Stimulated activated CD4-positive, alpha-beta T cell treated with anti-CD3 and anti-CD28 coated beads, Interleukin-12 subunit alpha, Interleukin-12 subunit beta, amount 100 ng/mL, for 4 hours (primary cell): Measurements from ENCODE around the gene JAM3.
A peak's percentile ranks its signal among the peaks of the same experiment; 100 is the strongest.

ENCODE experiments used
- DNase-seq: peaks from one replicate; pipeline ENCODE4 v3.0.0-alpha.2; 2020

Gene JAM3

DNA sequence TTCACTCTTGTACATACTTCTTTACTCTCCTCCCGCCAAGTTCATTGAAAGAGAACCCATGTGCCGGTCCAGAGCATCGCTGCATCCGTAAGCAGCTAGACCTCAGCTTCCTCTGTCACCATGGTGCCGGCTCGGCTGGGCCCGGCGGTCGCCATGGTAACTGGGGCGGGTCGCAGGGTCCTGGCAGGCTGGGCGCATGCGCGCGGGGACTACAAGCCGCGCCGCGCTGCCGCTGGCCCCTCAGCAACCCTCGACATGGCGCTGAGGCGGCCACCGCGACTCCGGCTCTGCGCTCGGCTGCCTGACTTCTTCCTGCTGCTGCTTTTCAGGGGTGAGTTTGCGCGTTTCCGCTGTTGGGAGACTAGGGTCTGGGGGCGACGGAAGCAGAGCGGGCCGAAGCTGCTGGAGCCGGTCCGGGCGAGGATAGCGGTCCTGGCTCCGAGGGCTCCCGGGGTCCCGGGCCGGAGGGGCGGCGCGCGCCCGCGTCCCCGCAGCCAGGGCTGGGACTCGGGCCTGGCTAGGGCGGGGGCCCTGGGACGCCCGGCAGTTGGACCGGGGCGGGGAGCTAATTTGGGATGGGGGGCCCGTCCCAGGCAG is at the start of gene JAM3:
JAM3 (plus strand) TSS at position 244 of the 597 bp plus-strand sequence; CDS start at position 256, 12 bp downstream.
- peak; percentile 97 for DNase-seq

DNA sequence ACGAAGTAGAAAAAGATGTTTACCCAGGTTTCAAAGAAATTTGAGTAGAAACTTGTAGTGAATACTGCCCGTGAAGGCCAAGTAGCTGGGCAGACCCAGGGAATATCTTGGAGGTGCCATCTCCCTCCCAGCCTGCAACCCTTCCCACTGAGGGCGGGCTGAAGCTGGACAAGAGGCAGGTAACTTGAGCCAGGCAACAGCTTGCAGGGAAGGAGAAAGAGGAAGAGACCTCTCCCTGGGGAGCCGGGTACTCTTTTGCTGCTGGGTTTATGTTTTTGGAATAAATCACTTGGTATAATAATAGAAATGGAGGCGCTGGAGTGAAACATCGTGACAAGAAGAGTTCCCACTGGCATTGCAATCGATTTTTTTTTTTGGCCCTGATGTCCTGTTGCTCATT is 49.4 kb upstream of the JAM3 start:
- DNase-seq: no peak

DNA sequence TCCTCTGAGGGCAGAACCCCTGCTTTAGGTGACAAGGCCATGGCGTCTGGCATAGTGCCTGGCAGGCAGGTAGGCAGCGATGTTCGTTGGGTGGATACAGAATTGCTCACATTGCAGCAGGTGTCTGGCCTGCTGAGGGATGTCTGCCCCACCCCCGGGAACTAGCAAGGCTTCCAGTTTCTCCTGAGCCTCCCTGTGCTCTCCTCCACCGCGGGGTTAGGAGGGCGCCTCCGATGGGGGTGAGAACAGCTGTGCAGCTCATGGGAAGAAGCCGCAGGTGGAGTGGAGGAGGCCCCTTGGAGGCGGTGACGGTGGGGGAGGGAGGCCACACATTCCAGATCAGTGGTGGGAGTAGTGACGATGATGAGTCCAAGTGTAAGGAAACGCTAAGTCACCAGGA is 48.3 kb upstream of the JAM3 start:
- DNase-seq: no peak

DNA sequence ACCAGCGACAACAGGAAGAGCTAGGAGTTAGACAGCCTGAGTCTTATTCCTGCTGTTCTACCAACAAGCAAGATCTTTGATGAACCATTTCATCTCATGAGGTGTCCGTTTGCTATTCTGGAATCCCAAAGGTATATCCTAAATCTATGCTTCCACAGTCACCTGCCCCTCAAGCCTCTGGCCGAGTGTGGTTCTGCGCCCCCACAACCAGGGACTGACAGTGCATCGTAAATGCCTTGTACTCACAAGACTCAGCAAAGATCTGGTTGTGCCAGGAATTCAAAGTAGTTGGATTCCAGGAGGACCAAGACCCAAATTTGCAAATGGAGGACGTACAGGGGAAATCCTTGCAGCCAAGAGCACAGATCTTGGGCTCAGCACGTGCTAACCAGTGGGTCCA is 47.5 kb upstream of the JAM3 start:
- DNase-seq: no peak

DNA sequence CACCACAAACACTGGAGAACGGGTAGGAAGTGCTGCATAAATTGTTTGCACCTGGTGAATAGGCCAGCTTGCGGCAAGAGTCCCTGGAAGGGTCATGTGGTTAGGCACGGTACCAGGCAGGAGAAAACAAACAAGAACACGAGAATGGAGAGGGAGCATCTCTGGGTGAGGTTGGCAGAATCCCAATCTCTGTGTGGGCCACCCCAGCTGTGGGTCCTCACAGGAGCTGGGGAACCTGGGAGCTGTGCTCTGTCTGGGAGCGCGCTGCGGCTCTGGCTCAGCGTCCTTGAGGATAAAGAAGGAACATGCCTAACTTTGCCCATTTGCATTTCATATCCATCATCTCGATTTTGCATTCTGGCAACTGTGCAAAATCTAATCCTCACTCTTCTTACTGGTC is 46.1 kb upstream of the JAM3 start:
- DNase-seq: no peak

DNA sequence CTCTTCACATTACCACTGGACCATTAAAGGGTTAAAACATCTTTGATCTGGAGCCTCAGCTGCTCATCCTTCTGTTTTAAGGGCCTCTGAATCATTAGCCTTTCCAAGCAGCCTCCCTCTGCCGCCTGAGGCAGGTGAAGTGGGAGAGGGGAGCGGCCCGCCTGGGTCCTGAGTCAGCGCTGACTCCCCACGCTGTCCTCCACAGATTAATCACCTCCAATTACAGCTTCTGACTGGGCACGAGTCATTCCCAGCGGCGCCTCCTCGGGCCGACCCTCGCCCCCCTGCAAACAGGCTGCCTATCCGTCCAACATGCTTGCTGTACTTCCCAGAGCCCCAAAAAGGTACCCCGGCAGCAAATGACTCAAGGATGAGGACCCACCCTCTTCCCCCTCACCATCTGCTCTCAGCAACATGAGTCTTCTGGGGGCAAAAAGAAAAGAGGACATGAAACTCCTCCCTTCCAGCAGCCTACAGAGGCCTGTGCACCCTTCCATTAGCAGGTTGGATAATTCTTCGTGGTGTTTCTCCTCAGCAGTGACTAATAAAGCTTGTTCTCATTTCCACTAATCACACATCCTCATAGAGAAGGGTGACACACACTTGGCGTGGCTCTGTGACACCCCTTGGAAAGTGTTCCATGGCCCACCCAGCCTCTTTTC is 44.3 kb upstream of the JAM3 start:
- DNase-seq: no peak

DNA sequence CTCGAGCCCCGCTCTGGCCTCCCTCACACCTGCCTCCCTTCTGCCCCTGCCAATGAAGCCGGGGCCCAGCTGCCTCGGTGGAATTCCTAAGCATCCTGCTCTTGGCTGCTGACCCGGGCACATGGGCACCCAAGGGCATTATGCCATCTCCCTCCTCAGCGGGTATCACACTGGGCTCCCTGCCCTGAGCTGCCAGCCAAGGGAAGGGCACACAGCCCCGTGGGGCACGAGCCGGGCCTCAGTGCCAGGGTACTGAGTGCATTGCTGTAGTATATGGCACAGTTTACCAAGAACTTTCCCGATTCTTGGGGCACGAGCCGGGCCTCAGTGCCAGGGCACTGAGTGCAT is 43.8 kb upstream of the JAM3 start:
- DNase-seq: no peak

DNA sequence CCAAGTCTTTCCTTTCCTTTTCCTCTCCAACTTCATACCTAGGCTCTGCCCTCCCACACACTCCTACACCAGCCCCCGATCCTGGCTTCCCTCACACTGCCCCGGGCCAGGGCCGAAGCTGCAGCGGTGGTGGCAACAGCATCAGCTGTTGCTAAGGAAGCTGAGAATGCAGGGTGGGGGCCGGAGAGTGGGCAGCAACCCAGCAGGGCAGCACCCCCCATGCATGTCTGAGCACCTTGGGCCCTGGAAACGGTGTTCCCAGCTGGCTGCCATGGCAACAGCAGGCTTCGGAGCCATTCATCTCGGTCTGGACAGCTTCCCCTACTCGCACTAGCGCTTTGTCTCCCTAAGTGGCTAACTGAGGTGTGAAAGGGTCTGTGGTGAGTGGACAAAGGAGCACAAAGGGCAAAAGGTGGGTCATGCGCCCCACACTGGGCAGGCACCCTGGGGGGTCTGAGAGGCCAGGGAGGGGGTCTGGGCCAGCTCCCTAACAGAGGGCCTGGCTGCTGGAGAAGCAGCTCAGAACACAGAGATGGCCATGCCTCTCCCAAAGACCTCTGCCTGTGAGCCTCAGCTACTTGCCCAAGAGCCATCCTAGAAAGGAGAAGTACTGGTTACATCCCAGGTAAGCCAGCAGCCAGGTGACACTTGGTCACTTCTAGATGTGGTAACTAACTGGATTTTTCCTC is 42.1 kb upstream of the JAM3 start:
- no peak for DNase-seq

DNA sequence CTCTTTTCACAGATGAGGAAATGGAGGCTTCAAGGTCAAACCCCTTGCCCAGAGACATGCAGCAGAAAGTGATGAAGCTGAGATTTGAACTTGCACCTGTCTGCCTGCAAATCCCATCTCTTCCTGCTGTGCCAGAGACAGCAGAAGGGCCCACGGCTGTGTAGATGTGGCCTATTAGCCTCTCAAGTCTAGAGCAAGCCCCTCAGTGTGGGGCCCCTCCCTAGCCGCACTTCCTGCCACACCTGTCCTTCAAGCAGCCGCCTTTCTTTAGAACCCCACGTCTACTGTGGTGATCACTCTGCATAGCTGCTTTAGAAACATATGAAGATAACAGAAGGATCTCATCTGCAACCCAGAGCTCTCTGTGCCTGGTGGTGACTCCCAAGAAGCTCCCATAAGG is 41.2 kb upstream of the JAM3 start:
- no peak for DNase-seq

DNA sequence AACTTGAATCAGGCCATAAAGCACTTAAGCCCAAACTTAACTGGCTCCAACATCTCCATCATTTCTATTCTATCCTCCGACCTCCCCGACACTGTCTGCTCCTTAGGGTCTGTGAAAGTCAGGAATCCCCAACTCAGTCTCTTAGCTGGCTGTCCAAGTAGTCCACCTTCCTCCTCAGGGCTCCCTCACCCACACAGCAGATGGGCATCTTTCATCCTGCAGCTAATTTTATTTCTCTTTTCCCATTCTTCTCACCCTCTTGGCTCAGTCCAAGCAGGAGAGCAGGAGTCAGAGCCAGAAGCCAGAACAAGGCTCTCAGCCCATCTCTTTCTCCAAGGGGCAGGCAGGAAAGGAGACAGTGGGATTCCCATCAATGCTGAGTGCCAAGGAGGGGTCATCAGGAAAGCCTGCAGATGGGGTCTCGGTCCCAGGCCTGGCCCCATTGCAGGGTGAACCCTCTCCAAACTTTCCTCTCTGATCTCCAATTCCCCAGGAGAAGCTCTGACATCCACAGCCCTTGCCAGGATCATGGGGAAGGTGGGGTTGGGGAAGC is 40.4 kb upstream of the JAM3 start:
- no peak for DNase-seq

DNA sequence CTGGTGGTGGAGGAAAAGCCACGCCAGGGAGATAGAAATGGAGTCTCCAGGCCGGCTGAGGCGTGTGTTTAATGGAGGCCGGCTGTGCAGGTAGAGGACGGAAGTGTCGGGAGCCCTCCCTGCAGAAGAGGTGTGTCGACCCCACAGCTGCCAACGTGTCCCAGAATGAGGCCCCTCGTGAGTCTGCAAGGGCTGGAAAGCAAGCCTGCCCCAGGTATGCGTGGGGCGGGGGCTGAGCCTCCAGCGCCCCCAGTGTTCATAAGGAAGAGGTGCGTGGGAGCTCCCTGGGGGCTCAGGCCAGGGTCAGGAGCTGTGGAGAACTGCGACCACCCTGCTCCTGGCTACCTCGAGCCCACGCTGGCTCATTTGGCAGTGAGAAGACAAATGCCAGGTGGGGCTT is 38.0 kb upstream of the JAM3 start:
- no peak for DNase-seq

DNA sequence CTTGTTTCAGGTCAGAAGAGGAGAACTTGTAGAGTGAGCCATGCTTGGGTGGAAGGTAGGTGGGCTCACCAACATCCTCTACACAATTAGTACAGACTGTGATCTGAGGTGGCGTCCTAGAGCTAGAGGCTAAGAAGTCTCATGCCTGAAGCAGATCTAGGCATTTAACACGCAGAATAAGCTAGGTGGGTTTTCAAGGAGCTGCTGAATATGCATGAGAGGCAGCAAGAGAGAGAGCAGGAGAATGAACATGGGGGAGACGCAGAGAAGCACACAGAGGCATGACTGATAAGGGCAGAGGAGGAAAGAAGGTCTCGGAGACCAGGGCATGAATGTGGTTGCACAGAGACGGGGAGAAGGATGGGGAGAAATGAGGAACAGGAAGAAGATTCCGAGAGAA is 36.8 kb upstream of the JAM3 start:
- DNase-seq: no peak

DNA sequence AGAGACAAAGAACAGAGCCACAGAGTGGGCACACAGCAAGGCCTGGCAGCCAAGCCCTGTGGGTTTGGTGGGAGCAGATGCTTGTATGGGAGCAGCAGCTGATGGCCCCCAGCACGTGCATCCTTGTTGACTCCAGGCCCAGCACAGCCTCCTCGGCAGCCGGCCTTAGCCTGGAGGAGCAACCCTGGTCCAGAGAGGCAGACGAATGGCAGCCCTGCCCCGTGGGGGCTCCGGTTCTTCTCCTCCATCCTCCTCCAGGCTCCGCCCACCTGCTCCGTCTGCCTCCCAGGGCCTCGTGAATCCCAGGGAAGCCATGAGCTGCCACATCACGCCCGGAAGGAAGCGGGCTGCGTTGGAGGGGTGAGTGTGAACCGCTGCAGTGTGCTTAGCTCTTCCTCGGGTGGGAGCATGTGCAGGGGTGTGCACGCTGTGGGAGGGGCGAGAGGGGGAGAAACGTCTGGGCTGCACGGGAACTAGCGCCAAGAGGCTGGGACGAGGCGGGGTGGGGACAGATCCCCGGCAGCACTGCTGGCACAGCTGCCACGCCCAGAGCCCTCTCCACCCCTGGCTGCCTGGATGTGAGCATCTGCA is 36.3 kb upstream of the JAM3 start:
- DNase-seq: no peak

DNA sequence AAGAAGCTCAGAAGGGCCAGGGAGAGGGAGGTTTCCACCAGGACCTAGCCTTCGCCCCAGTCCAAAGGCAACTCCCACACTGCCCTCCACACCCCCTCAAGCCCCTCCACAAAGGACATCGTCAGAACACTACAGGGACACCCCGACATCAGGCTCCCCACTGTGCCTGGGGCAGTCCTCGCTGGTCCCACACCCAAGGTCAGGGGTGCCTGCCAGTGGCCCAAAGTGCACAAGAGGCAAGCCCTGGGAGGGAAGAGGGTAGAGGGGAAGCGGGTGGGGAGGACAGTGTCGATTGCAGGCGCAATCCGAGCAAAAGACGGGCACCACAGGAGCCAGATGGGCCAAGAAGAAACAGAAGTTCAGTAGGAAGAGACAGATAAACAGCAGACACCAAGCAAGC is 35.6 kb upstream of the JAM3 start:
- no peak for DNase-seq

DNA sequence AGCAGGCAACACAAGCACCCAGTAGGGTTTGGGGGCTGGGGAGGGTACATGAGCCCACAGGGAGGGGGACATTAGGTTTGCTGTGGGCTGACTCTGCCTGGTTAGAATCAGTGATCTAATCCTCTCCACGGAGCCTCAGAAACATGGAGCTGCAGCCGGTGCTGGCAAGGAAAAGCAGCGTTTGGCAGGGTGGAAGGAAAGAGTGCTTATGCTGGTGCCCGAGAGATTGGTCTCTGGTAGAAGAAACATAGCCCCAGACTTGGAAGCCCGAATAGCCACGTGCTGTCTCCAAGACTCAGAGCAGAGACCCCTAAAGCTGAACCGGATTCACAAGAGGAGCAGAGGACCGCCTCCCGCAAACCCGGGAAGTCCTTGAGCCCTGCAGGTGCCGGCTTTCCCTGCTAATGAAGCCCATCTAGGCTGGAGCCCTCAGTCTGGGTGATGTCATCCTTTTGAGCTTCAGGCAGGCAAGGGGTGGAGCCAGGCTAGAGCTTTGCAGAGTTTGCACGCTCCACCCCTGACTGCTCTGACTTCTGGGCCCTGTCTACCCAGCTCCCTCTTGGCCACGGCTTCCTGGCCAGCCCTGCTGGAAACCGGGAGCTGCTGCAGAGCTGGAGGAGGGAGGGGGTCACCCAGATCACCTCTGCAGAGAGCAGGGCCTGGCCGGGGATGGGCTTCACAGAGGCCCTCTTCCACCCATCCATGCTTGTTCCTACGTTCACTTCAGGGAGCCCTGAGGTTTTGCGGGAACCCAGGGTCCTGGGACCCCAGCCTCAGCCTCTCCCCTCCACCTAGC is 35.0 kb upstream of the JAM3 start:
- peak; percentile 57 for DNase-seq

DNA sequence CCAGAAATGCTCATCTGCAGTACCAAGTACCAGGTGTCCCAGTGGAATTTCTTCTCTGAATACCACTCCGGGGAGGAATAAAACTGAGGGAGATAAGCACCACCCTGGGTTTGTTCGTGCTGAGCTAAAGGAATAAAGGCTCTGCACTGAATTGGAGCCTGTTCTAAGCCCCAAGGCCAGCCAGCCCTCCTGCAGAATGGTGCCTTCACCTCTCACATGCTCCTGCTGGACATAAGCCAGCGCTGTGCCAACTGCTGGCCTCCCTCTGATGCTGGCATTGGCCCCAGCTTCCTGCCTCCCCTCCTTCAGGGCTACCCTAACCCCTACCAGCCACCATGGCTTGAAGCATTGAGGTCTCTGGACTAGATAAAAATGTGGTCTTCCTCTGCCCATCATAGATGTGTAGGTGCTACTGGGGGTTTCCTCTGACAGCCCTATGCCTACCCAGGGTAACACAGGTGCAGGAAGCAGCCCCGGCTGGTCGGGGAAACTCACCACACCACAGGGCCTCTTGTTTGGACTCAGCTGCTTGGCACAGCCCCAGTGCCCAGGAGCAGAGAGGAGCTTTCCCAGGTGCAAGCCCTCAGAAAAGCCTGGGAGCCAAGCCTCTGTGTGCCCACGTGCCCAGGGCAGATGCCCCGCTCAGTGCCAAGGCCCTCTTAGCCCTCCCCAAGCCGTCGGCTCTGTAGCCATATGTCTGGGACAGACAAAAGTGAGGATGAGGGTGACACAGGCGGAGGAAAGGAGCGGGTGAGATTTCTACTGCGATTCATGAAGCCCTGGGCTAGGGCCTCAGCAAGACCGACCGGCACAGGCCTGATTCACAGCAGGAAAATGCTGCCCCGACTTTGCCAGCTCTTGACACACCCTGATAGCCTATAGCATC is 34.1 kb upstream of the JAM3 start:
- no peak for DNase-seq

DNA sequence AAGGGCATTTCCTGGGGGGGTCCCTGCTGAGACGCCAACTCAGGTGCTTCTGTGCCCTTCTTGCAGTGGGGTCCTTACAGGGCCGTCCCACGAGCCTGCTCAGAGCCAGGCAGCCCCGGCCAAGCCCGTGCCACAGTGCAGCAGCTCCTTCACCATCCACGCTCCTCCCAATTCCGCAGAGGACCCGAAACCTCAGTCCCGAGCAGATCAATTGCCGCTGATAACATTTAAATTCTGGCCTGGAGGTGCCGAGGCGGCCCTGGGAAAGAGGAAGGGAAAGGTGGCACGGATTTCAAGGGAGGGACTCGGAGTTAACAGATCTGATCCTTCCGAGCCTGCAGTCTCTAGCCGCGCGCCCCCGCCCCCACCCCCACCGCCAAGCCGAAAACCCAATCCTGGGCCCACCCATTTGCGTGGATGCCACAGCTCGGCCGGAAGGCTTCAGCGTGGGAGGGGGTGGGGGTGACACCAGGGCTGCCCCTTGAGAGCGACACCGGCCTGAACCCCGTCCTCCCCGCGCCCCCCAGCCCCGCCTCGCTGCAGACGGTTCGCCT is 32.3 kb upstream of the JAM3 start:
- no peak for DNase-seq

DNA sequence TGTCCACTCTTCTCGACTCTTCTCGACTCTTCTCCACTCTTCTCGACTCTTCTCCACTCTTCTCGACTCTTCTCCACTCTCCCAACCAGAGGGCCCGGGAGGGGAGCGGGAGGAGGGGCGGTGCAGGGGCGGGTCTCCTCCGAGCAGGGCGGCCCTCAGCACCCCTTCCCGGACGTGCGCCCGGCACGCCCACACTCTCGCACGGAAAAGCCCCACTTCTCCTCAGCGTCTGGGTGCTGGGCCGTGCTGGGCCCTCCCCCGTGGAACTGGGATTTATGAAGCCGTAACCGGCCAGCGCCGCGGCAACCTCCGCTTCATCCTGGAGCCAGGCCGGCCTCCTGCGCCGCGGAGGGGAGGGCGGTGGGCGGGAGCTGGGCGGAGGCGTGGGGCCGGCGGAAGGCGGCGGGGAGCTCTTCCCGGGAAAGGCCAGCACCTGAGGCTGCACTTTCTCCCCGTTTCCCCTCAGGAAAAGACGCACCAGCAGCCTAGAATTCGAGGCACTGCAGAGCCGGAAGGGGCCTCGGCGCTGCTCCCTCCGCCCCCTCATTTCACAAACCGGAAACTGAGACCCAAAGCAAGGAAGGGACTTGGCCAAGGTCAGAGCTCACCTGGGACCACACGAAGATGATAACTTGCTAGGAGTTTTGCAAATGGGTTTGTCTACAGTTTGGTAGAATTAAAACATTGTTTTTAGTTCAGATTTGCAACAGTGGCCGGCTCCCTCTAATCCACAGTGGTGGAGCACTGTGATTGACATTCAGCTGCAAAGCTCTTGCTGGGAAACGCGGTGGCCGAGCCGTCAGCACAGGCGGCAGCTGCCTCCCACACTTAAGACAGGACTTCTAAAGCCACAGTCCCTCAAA is 31.6 kb upstream of the JAM3 start:
- peak; percentile 55 for DNase-seq

DNA sequence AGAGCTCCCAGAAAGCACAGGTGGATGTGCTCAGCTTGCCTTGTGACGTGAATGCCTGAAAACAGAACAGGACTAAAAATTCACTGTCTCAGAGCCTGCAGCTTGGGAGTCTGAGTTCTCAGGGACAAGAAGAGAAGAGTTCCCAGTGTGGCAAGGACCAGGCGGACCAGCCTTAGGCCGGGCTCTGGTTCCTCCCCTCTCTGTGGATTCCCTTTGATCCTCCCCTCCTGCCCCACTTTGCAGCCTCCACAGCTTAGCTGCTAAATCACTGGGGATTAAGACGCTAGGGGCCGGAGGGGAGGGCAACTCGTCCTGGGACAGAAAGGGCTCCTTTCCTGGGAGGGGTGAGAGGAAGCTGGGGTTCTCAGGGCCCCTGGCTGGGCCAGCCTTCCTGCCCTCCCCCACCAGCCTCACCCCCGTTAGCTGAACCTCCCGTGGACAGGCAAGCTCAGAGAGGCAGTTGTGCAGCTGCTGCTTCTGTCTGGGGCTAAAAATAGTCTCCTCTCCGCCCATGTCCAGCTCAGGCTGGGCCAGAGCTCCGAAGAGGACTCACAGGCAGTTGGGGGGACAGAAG is 29.9 kb upstream of the JAM3 start:
- DNase-seq: no peak

DNA sequence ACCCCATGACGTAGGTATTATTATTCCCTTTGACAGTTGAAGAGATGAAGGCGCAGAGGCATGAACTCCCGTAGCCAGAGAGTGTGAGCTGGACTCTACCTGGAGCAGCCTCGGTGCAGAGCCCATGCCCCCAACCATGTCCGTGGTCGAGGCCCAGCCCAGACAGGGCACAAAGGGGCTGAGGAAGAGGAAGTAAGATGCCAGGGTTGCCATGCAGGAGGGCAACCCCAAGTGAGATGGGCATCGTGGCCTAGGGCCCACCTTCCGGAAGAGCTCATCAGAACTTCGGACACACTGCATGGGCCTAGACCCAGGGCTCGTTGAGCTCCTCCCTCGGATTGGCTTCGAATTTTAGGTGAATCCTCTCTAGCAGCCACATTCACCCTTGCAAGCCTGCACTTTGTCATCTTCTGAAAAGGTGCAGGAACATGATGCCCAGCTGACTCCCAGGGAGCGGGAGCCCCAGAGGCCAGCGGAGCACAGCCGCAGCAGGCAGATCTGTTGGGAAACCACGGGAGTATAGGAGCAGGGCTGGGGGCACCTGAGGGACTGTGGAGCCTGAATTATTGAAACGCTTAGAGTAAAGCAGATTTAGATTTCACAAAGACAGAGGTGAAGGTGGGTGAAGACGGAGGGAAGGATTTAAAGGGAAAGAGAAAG is 29.0 kb upstream of the JAM3 start:
- DNase-seq: no peak
